HG03571 (cell line): ENCODE data around the gene PHF2.

Experiments used
- ATAC-seq: cut with Tn5 transposase; IDR thresholded peaks from one replicate; pipeline ENCODE4 v1.9.1; 2021; ENCODE audit not compliant: unreplicated experiment

Gene PHF2

GRCh38 chr9:93675336-93676150 lies 99.2 kb downstream of the PHF2 start:
- no peak for ATAC-seq

GRCh38 chr9:93676310-93677047 lies 100.1 kb downstream of the PHF2 start:
- no peak for ATAC-seq

- ATAC-seq: no peak
Observed at GRCh38 chr9:93677048-93677571, 100.7 kb downstream of the PHF2 start.

GRCh38 chr9:93677641-93678136 lies 101.3 kb downstream of the PHF2 start:
- no peak for ATAC-seq

GRCh38 chr9:93678199-93679019 lies 102.0 kb downstream of the PHF2 start:
- no peak for ATAC-seq

GRCh38 chr9:93679536-93680442 lies 103.4 kb downstream of the PHF2 start:
- no peak for ATAC-seq

- ATAC-seq: no peak
Observed at GRCh38 chr9:93680443-93681268, 104.3 kb downstream of the PHF2 start.

GRCh38 chr9:93681269-93682154 lies 105.1 kb downstream of the PHF2 start:
- ATAC-seq: no peak

- ATAC-seq: no peak
Observed at GRCh38 chr9:93682155-93682968, 106.0 kb downstream of the PHF2 start.

- no peak for ATAC-seq
Observed at GRCh38 chr9:93683331-93684134, 107.1 kb downstream of the PHF2 start.

GRCh38 chr9:93684161-93684765 lies 107.9 kb downstream of the PHF2 start:
- ATAC-seq: no peak

GRCh38 chr9:93684806-93685543 lies 108.6 kb downstream of the PHF2 start:
- ATAC-seq: no peak

GRCh38 chr9:93686127-93686879 lies 109.9 kb downstream of the PHF2 start:
- ATAC-seq: no peak

- ATAC-seq: no peak
Observed at GRCh38 chr9:93686880-93687236, 110.5 kb downstream of the PHF2 start.

GRCh38 chr9:93690618-93691017 lies 114.2 kb downstream of the PHF2 start:
- no peak for ATAC-seq
